HG02840 (cell line): ENCODE measurements around the gene NPIPA1.
"Not testable (repeated sequence)": the region's sequence is repeated elsewhere in the genome, so short reads cannot be mapped to it uniquely, and the experiment has no call there.

Experiments used
- ATAC-seq: cut with Tn5 transposase; IDR thresholded peaks from one replicate; pipeline ENCODE4 v1.9.1; 2021; ENCODE audit warnings: mild to moderate bottlenecking, moderate library complexity, moderate number of reproducible peaks; ENCODE audit not compliant: unreplicated experiment, low FRiP score

Gene NPIPA1

DNA sequence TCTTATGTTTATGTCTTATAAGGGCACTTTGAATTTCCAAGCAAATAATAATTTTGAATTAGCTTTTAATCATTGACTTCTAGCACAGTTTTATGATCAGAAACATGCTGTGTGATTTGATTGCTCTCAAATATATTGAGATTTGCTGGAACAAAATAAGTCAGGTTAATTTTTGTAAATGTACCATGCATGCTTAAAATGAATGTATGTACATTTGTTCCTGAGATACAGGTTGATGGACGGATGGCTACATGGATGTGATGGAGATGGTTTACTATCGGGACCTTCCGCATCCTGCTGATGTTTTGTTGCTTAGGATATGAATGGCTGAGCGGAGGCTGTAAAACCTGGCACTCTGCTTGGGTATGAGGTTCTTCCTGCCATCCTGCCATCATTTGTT is at the start of gene NPIPA1:
Gene NPIPA1, plus strand, starts transcription at position 301 of the 400 bp plus-strand sequence. Its CDS starts 0 bp downstream, at position 301.
- not testable (repeated sequence) for ATAC-seq

DNA sequence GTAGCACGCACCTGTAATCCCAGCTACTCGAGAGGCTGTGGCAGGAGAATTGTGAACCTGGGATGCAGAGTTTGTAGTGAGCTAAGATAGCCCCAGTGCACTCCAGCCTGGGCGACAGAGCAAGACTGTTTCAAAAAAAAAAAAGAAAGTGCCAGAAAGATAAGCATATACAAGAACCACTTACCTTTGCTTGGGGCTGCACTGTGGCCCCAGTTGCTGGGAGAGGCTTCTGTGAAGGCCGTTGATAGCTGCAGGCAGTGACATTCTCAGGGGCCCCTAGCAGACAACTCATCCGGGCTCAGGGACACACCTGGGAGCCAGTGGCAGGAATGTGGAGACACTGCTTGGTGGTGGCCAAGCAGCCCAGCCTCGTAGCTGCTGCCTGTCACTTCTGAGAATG is 45.1 kb upstream of the NPIPA1 start:
- ATAC-seq = not testable (repeated sequence)

DNA sequence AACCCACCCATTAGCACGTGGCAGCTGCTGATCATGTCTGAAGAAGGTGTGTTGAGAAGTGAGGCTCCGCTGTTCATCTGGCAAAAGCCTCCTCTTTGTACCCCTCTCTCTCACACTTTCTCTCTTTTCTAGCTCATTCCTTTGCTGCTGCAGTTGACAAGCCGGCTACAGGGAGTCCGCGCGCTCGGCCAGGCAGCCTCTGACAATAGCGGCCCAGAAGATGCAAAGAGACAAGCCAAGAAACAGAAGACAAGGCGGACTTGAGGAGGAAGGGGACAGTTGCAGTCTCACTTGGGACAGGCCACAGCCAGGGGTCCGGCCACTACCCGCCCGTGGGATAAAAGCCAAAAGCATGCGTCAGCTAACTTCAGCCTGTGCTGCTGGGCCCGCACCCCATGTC is 41.9 kb upstream of the NPIPA1 start:
- ATAC-seq = not testable (repeated sequence)

DNA sequence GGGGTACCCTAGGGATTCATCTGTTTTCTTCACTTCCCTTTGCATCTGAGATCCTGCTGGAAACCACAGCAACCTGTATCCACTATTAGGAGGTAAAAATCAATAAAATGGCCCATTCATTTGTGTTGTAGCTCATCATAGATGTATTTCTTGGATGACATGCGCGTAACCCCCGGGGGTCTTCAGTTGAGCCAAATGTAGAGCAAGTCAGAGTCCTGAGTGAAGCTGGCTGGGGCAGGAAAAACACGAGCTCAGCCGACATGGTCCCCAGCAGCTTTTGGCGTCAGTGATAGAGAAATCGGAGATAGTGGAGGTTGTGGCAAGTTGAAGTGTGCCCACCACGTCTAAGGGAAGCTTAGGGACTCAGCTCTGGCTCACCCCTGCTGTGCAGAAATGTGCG is 41.2 kb upstream of the NPIPA1 start:
- ATAC-seq = not testable (repeated sequence)

DNA sequence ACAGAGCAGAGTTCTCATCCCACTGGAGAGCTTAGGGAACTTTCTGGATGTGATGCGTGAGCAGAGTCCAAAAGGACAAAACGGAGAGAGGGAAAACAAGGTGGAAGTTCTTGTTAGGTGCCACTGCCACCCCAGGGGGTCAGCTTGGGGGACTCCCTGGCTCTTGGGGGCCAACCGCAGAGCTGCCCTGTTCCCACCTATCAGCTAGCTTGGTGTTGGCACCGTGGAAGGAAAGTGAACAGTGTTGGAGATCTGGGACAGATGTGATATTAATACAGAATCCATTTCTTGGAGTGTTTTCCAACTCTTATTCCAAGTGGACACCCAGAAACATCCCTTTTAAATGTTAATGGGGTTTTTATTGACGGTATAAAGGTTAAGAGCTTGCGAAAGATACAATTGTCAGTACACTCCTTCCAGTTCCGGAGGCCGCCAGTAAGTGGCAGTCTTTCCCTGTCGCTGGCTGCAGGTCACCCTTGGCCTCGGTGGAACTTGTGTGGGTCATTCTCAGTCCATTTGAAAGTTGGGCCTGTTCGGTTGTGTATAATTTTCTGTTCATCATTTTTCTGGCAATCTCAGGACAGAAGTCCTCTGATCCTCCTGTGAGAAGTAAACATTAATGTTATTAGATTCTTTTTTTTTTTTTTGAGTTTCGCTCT is 40.1 kb upstream of the NPIPA1 start:
- ATAC-seq = not testable (repeated sequence)

DNA sequence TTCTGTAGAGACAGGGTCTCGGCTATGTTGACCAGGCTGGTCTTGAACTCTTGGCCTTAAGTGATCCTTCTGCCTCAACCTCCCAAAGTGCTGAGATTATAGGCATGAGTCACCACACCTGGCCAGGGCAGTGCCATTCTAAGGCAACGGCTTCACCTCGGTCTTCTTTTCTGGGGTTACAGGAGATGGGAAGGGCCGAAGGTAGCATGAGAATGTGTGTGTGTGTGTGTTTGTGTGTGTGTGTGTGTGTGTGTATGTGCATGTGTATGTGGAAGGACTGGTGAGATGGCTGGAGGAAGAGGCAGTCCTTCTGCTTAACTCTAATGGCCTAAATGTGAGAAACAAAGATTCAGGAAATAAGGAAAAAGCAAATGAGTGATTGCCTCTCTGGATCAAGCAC is 39.1 kb upstream of the NPIPA1 start:
- ATAC-seq = not testable (repeated sequence)

DNA sequence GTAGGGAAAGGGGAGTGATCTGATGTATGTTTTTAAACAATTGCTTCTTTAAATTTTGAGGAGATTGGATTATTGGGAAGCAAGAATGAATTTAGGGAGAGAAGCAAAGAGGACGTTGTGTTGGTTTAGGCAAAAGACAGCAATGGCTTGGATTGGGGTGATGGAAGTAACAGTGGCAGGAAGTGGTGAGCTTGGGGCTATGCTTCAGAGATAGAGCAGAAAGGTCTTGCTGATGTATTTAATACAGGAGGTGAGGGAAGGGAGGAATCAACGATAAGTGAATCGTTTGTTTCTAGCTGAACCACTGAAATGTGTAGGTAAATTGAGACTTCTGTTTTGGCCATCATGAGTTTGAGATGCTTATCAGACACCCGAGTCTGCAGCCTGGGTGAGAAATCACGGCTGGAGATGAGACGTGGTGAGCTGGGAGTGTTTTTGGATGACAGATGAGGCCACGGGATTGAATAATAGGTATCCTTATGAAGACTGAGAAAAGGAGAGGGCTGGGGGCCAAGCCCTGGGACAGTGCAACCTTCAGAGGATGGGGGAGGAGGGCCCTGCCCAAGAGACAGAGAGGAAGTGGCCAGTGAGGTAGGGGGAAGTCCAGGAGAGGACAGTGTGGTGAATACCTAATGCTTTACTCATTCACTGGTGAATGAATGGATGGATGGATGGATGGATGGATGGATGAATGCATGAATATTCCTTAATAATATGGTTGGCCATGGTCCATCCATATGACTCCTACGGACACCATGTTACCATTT is 33.9 kb upstream of the NPIPA1 start:
- ATAC-seq = not testable (repeated sequence)

DNA sequence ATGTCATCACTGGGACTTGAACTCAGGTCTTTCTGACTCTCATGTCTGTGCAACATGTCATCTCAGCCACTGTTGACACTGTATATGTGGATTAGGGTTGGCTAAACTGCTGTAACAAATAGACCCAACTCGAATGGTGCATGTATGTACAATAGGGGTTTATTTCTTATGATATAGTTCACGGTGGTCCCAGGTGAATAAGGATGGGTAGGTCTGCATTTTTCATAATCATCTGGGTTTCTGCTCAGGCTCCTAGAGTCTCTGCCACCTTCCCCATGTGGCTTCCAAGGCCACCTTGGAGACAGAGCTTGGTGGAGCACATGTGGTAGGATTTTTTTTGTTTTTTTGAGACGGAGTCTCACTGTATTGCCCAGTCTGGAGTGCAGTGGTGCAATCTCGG is 27.5 kb upstream of the NPIPA1 start:
- not testable (repeated sequence) for ATAC-seq

DNA sequence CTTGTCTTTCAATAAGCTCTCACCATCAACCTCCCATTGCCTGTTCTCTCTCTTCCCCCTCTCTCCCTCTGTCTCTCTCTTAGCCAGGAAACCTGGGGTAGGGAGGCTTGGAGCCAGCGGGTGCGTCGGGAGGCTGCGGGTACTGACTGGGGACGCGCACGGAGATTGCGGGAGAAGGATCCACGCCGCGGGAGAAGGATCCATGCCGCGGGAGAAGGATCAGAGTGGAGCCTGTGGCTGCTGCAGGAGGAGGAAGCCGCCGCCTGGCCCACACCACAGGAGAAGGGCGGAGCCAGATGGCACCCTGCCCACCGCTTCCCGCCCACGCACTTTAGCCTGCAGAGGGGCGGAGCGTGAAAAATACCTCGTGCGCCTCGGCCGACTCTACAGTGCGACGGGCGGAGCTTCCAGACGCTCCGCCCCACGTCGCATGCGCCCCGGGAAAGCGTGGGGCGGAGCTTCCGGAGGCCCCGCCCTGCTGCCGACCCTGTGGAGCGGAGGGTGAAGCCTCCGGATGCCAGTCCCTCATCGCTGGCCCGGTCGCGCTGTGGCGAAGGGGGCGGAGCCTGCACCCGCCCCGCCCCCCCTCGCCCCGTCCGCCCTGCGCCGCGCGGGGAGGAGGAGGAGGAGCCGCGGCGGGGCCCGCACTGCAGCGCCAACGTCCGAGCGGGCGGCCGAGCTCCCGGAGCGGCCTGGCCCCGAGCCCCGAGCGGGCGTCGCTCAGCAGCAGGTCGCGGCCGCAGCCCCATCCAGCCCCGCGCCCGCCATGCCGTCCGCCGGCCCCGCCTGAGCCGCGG is 26.2 kb upstream of the NPIPA1 start:
- not testable (repeated sequence) for ATAC-seq

DNA sequence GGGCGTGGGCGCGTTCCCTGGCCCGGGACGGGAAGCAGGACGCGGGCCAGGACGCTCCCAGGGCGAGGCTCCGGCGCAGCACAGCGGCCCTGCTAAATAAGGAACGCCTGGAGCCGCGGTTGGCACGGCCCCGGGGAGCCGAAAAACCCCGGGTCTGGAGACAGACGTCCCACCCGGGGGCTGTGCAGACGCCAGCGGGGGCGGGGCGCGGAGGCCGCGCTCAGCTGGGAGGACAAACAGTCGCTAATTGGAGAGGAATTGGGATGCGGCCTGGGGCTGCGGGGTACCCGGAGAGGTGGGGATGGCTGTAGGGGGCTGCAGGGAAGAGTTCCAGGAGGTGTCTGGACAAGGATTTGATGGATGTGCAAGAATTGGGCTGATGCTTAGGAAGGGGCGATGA is 25.3 kb upstream of the NPIPA1 start:
- ATAC-seq = not testable (repeated sequence)

DNA sequence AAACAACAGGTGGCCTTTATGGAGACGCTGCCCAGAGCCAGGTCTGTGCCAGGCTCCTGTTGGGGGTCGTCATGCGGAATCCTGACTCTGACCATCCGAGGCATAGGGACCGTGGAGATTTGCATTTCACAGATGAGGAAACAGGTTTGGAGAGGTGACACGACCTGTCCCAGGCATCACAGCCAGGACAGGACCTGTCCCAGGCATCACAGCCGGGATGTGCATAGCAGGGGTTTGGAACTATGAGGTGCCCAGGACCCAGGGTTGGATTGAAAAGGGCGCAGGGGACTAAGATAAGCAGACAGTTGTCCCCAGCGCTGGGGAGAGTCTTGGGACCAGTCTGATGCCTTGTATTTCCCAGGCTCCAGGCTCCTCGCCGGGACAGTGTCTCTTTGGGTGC is 24.7 kb upstream of the NPIPA1 start:
- ATAC-seq = not testable (repeated sequence)

DNA sequence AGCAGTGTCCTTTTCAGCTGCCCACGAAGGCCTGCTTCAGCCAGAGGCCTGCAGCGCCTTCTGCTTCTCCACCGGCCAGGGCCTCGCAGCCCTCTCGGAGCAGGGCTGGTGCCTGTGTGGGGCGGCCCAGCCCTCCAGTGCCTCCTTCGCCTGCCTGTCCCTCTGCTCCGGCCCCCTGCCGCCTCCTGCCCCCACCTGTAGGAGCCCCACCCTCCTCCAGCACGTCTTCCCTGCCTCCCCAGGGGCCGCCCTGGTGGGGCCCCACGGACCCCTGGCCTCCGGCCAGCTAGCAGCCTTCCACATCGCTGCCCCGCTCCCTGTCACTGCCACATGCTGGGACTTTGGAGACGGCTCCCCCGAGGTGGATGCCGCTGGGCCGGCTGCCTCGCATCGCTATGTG is 18.7 kb upstream of the NPIPA1 start:
- not testable (repeated sequence) for ATAC-seq

DNA sequence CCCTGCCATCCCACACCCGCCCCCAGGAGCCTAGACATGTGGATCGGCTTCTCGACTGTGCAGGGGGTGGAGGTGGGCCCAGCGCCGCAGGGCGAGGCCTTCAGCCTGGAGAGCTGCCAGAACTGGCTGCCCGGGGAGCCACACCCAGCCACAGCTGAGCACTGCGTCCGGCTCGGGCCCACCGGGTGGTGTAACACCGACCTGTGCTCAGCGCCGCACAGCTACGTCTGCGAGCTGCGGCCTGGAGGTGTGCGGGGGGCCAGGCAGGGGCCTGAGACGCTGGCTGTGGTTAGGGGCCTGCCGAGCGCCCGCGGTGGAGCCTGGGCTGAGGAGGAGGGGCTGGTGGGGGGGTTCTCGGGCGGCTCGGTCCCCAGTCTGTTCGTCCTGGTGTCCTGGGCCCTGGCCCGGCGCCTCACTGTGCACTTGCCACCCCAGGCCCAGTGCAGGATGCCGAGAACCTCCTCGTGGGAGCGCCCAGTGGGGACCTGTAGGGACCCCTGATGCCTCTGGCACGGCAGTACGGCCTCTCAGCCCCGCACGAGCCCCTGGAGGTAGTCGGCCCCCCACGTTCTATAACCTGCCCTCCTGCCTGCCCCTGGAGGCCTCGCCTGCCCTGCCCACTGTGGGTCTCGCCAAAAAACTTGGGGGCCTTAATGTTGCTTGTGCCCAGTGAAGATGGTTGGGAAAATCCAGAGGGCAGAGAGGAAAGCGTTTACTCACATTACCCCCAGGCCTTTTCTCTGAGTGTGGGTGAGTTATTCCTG is 17.2 kb upstream of the NPIPA1 start:
- ATAC-seq = not testable (repeated sequence)

DNA sequence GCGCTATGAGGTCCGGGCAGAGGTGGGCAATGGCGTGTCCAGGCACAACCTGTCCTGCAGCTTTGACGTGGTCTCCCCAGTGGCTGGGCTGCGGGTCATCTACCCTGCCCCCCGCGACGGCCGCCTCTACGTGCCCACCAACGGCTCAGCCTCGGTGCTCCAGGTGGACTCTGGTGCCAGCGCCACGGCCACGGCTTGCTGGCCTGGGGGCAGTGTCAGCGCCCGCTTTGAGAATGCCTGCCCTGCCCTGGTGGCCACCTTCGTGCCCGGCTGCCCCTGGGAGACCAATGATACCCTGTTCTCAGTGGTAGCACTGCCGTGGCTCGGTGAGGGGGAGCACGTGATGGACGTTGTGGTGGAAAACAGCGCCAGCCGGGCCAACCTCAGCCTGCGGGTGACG is 15.0 kb upstream of the NPIPA1 start:
- not testable (repeated sequence) for ATAC-seq

DNA sequence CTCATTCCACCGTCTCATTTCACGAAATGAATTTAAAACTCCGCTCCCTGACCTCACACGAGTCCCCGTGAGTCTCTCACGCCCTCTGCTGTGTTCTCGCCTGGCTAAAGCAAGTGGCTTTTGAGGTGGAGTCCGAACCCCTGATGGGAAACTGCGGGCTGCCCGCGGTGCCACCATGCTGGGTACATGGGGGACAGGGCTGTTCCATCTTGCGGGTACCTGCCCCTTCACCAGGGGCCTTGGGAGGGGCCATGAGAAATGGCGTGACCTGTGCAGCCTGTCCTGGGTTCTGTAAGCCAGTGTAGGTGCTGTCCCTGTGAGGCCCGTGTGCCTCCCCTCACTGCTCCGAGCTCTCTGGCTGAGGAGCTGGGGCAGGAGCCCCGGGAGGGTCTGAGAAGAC is 14.3 kb upstream of the NPIPA1 start:
- not testable (repeated sequence) for ATAC-seq

DNA sequence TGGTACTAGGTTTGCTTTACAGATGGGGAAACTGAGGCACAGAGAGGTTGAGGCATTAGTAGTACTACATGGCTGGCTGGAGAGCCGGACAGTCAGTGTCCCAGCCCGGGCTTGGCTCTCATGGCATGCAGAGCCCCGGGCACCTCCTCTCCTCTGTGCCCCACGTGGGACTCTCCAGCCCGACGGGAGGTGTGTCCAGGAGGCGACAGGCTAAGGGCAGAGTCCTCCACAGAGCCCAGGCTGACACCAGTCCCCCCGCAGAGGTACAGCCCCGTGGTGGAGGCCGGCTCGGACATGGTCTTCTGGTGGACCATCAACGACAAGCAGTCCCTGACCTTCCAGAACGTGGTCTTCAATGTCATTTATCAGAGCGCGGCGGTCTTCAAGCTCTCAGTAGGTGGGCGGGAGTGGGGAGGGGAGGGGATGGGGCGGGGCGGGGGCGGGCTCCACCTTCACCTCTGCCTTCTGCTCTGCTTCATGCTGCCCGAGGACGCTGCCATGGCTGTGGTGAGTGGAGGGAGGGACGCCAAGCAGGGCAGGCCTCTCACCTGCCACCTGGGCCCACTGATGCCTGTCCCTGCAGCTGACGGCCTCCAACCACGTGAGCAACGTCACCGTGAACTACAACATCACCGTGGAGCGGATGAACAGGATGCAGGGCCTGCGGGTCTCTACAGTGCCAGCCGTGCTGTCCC is 13.7 kb upstream of the NPIPA1 start:
- ATAC-seq = not testable (repeated sequence)

DNA sequence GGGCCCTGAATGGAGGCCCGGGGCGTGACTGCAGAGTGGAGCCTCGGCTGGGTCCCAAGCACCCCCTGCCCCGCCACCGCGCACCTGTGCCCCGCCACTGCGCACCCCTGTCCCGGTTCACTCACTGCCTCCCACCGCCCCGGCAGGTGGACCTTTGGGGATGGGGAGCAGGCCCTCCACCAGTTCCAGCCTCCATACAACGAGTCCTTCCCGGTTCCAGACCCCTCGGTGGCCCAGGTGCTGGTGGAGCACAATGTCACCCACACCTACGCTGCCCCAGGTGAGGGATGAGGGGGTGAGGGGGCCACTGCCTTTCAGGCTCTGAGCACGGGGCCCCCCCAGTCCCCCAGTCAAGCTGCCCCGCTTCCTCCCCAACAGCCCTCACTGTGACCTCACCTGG is 12.9 kb upstream of the NPIPA1 start:
- not testable (repeated sequence) for ATAC-seq

DNA sequence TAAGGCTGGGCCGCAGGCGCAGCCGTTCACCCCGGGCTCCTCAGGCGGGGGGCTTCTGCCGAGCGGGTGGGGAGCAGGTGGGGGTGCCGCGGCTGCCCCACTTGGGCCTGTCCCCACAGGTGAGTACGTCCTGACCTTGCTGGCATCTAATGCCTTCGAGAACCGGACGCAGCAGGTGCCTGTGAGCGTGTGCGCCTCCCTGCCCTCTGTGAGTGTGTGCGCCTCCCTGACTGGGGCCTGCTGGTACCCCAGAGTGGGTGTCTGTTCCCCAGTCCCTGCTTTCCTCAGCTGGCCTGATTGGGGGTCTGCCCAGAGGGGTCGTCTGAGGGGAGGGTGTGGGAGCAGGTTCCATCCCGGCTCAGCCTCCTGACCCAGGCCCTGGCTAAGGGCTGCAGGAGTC is 12.3 kb upstream of the NPIPA1 start:
- ATAC-seq = not testable (repeated sequence)

DNA sequence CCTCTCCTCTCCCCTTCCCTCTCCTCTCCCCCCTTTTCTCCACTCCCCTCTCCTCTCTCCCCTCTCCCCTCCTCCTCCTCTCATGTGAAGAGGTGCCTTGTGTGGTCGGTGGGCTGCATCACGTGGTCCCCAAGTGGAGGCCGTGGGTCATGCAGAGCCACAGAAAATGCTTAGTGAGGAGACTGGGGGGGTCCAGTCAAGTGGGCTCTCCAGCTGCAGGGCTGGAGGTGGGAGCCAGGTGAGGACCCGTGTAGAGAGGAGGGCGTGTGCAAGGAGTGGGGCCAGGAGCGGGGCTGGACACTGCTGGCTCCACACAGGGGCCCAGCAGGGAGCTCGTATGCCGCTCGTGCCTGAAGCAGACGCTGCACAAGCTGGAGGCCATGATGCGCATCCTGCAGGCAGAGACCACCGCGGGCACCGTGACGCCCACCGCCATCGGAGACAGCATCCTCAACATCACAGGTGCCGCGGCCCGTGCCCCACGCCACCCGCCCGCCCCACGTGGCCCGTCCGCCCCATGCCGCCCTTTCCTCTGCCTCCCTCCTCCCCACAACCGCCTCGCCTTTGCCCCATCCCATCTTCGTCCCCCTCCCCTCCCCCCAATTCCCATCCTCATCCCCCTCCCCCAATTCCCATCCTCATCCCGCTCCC is 9.1 kb upstream of the NPIPA1 start:
- not testable (repeated sequence) for ATAC-seq
